Muscle of arm (tissue), 12 donors: ENCODE data around the gene NCAPG2. TPM values are rescaled to one million over a fixed set of nuclear protein-coding genes. Genes with fewer than 3 reads are reported as not detected.

Experiments
- DNase-seq: peaks from one replicate; pipeline ENCODE4 v3.0.0-alpha.2; 2013
- polyA plus RNA-seq, 12 donors: library from polyadenylated mRNA; unstranded; fragments of 120-200 nt; gene quantifications; one replicate each; pipeline ENCODE4 v1.2.1, GENCODE V29; 2013; ENCODE audit not compliant: insufficient read length in 12 of 12

Gene NCAPG2
- polyA plus RNA-seq, 12 donors, result 10.1 to 20.7 (median 15.1) TPM; not detected in 1

DNA sequence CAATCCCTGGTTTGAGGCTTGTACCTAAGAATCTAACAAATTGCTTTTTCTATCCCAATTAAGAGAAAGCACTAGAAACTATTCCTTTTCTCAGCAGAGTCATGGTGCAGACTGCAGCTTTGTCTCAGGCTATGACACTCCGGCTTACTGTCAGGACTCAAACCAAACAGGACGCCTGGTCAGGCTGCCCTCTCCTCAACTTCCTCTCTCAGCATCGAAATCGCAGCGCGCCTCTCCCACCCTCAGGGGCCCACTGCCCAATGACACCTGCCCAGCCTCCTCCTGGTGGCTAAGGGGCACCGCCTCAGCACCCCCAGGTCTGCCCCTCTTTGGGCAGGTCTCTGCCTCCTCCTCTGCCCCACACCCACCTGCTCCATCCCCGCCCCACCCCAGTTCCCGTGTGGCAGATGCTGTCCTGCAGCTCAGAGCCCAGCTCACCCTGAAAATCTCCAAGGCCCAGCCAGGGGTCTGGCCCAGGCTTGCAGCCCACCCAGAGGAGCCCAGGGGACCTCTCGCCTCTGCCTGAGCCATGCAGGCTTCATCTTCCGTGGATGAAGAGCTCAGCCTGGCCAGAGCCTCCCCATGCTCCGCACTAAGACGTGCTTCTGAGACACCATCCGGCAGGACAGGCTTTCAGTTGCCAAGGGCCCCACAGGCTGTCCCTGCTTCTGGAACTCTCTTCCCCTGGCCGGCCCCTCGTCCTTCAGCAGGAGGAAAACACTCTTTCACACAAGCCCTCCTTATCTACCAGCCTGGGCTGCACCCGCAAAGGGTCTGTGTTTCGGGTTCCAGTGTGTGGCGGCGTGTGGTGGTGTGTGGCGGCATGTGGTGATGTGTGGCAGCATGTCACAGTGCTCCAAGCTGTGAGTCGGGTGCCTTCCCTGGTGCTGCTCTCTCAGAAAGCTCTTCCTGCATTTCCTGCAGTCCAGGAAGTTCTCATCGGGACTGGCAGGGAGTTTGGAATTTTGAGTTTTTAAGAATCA is 100.5 kb downstream of the NCAPG2 start:
- DNase-seq, result no peak

GRCh38 chr7:158602905-158603772 is 101.5 kb downstream of the NCAPG2 start:
- DNase-seq, result no peak

GRCh38 chr7:158602041-158602440 is 102.6 kb downstream of the NCAPG2 start:
- DNase-seq, result no peak

DNA sequence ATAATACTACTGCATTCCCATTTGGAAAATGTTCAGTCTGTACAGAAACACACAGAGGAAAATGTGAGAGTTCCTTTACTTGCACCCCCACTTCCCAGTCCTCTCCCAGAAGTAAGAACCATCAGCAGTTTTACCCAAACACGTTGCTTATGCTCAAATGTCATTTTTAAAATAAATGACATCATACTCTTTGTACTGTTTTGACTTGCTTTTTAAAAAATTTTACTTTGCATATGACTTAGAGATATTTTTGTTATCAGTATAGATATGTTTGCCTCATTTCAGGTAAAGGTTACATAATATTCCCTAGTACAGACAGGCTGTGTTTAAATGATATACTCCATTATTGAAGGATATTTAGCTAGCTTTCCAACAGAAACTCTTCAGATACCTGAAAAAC is 103.5 kb downstream of the NCAPG2 start:
- no peak for DNase-seq

DNA sequence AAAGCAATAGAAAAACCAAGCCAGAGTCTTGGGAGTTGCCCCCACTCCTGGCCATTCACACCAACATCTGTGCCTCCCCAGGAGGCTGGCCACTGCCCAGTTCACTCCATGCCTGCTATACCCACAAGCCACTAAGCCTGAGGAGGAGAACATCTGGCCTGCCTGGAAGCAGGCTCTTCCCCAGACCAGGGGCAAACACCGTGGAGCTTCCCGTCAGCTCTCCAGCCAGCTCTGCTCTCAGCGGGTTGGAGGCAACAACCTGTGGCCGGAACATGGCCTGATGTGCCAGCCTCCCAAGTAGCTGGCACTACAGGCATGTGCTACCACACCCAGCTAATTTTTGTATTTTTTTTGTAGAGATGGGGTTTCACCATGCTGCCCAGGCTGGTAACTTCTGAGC is 107.9 kb downstream of the NCAPG2 start:
- DNase-seq, result no peak

DNA sequence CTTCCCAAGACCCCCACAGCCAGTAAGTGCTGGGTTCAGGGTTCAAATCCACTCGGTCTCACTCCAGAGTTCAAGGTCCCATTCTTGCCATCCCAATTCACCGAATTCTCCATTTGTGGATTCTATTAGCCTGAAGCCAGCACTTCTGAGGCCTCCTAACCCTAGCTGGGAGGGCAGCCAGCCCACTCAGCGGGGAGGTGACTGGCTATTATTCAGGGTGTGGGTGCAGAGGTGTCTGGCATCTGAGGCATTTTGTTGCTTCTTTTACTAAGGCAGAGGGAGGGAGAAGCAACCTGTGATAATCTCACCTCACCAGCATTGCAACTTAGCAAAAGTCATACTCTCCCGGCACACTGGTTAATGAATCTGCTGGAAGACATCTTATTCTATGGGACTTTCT is 108.3 kb downstream of the NCAPG2 start:
- DNase-seq, result no peak

GRCh38 chr7:158595068-158595467 is 109.5 kb downstream of the NCAPG2 start:
- DNase-seq, result peak; percentile 13

GRCh38 chr7:158592541-158592940 is 112.1 kb downstream of the NCAPG2 start:
- no peak for DNase-seq

- no peak for DNase-seq
These were observed 112.7 kb downstream of the NCAPG2 start for GRCh38 chr7:158591944-158592343.

GRCh38 chr7:158590181-158590530 is 114.4 kb downstream of the NCAPG2 start:
- no peak for DNase-seq

- no peak for DNase-seq
These were observed 115.0 kb downstream of the NCAPG2 start for GRCh38 chr7:158589653-158590052.

- no peak for DNase-seq
These were observed 115.6 kb downstream of the NCAPG2 start for GRCh38 chr7:158588878-158589442.

DNA sequence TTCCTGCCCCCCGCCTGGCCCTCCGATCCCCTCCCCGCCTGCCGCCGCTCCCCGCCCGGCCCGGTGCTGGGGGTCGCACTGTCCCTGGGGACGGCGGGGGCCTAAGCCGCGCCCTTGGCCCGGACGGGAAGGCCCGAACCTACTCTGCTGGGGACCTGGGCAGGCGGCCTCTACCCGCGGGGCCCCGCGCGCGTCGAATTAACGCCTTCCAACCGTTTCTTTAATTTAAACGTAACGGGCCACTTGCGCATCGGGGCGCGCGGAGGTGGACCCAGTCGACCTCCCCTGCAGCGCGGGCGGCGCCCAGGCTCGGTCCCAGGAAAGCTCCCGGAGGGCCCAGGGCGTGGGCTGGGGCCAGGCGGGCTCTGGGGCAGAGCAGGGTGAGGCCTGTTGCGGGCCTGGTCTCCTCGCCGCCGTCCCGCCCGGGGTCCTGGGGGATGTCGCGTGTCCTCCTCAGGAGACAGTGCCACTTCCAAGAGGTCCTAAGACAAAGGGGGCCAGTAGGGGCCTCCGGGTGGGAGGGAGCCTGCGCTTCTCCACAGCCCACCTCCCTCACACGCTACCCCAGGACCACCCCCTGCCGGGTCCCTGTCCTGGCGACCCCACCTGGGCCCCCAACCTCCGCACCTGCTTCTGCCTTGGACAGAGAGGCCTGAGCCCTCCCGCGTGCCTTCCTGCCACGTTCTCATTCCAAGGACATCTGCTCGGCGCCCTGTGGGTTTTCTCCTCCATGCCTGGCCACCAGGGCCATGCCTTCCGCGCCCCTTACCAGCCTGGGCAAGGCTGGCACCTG is 116.3 kb downstream of the NCAPG2 start:
- DNase-seq, result no peak

GRCh38 chr7:158587162-158588084 is 117.2 kb downstream of the NCAPG2 start, which contains the start of gene PTPRN2:
TSS of gene PTPRN2 (minus strand) at chr7:158587823.
- DNase-seq, result peak; percentile 16

- no peak for DNase-seq
These were observed 118.0 kb downstream of the NCAPG2 start for GRCh38 chr7:158586499-158587161.

DNA sequence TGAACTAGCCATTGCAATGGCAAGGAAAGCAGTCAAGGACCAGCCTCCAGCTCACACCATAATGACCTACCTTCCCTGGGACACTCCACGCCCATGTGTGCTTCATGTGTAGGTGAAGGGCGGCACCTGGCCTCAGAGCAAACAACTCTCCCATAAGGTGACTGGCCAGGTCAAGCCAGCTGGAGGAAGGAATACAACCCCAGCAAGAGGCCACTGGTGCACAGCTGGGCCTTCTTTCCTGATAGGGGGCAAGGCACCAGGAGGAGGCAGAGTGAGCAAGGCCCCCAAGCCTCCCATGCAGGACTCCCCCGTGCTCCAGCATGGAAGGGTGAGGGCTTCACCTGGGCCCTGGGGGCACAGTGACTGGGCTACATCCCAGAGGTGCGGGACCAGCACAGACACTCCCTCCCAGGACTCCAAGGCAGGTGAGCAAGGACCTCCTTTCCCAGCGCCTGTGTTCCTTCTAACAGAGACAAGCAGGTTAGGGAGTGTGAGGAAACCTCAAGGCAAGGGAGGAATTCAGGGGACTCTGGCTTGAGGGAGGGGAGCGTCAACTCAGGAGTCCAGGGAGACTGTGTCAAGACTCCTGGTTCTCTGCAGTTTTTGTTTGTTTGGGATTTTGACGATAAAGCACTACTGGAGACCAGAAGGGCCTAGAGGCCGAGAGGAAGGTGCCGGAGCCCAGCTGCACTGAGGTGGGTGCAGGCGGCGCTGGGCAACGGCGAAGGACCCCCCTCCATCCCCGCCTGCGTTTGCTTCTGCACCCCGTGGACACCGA is 118.7 kb downstream of the NCAPG2 start:
- DNase-seq, result no peak

DNA sequence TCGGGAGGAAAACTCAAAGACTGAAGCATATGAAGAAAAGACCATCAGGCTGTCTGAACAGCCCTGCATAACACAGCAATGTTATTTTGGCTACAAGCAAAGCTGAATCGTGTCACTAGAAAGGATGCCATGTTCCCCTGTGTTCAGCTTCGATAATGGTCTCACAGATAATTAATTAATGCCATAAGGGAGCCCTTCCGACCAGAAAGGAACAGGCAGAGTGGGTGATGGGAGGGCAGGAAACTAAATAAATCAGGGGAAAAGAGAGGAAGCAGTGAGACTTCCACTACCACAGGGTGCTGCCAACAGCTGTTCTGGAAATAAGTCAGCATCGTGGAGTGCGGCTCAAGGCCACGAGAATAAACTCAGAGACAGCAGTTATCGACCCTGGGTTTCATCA is 120.2 kb downstream of the NCAPG2 start:
- DNase-seq, result no peak

DNA sequence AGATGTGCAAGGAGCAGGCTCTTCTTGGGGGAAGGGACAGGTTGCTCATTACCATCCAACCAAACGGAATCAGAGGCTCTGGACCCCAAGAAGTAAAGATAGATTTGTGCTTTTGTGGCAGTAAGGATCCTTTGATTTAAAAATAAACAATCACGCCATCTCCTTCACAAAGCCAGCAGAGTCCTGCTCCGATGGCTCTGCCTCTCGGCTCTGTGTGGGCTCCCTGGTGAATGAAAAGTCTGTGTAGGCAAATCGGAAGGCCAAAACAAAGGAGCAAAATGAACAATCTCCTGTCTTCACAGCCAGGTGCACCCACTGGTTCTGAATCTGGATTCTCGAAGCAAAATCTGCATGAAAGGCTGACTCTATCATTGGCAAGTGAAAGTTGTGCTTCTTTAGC is 120.8 kb downstream of the NCAPG2 start:
- no peak for DNase-seq

- no peak for DNase-seq
These were observed 121.5 kb downstream of the NCAPG2 start for GRCh38 chr7:158583143-158583542.
